ENCODE measurements around the gene NAT8L.

Gene NAT8L

DNA sequence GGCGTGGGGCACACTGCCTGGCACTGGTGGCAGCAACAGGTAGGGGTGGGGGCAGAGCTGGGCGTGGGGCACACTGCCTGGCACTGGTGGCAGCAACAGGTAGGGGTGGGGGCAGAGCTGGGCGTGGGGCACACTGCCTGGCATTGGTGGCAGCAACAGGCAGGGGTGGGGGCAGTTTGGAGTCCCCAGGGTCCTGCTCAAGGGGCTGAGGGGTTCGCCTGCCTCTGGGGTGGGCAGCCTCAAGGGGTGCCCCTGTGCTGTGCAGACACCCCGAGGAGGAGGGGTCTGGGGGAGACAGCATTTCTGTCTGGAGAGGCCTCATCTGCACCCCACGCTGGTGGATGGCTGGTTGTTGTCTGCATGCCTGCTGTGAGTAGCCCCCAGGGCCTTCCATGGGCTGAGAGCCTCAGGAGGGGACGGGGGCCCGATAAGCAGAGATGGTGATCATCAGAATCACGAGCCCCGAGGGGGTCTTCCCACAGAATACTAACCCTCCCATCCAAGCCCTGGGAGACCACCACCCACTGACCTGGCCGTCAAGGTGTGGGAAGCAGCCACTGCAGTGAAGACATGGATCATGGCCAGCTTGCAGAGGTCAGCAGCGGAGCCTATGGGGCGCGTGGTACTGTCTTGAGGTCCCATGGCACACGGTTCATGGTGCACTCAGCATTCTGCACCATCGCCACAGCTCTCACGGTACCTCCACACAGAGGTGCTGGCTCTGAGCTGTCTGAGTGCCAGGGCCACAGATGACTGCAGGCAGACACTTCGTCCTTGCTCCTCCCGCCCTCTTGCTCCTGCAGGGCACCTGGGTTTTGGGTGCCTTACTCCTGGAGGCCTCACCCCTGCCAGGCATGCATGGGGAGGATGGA lies 21.5 kb downstream of the NAT8L start:
- Histone ChIP-seq H3K18ac (ENCODE audit: low read depth in 1 of 2, low read length in 2 of 2) (no peak overlapping the region), H2BK120ac (ENCODE audit: low read depth, low read length) (no peak overlapping the region), H4K91ac (ENCODE audit: low read length) (no peak overlapping the region), H3K79me1 (replicated peaks; ENCODE audit: low read length, poor library complexity, severe bottlenecking) (no peaks in the 10 kb centered on the region), H3K4me1 (ENCODE audit: control insufficient read depth, insufficient read depth, low read depth, low read length) (no peaks in the 10 kb centered on the region), H2AFZ (ENCODE audit: low read depth, low read length) (no peak overlapping the region), H3K23ac (ENCODE audit: low read length in 2 of 2) (no peak overlapping the region), H2AK5ac (ENCODE audit: low read length, severe bottlenecking) (no peak overlapping the region), H2BK12ac (ENCODE audit: low read length in 2 of 2) (no peak overlapping the region), H3K14ac (ENCODE audit: low read length in 2 of 2) (no peak overlapping the region), H3K4ac (ENCODE audit: low read depth in 1 of 2, low read length in 2 of 2) (no peak overlapping the region), H3K27me3 (ENCODE audit: control insufficient read depth in 1 of 2, insufficient read depth in 1 of 2, low read length in 2 of 2) (peaks cover 0 to 4% of the 10 kb centered on the region in 2 experiments), H2BK5ac (ENCODE audit: low read depth, low read length, poor library complexity, severe bottlenecking) (no peak overlapping the region), H3K4me3 (ENCODE audit: insufficient read depth in 1 of 2, low read depth in 1 of 2, low read length in 2 of 2) (no peak overlapping the region), H3K27ac (ENCODE audit: low read length, poor library complexity, severe bottlenecking) (no peak overlapping the region), H3K4me2 (ENCODE audit: low read length, poor library complexity, severe bottlenecking) (no peak overlapping the region), H3K36me3 (ENCODE audit: control insufficient read depth in 1 of 2, insufficient read depth in 2 of 2, low read depth in 1 of 2, low read length in 2 of 2) (peaks cover 0 to 4% of the 10 kb centered on the region in 2 experiments), H3K9me3 (ENCODE audit: control insufficient read depth, low read length) (no peaks in the 10 kb centered on the region), H3K9ac (ENCODE audit: low read length) (no peak overlapping the region), H2BK15ac (ENCODE audit: low read depth, poor library complexity, severe bottlenecking) (peak overlapping the region; percentile 2), H4K8ac (ENCODE audit: low read length) (no peak overlapping the region)
- DNase-seq = no peak
- 82% methylated on average over 19 of the region's 19 CpGs for WGBS

DNA sequence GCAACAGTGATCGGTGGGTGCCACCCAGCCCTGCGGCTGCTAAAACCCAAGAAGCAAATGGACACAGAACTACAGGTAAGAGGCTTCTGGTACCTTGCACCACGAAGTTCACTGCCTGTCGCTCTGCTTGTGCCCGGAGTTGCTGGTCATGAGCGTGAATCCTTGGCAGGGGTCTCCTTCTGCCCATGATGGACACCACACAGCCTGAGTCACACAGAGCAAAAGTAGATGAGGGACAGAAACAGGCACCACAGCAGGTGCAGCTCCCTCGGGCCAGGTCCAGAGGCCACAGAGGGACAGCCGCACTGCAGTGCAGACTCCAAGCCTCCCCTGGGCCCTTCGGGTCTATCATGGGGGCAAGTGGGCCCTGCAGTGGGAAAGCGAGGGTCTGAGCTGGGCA lies 22.4 kb downstream of the NAT8L start:
- 89% methylated on average over 10 of the region's 10 CpGs for WGBS
- Histone ChIP-seq H3K36me3 (ENCODE audit: control insufficient read depth in 1 of 2, insufficient read depth in 2 of 2, low read depth in 1 of 2, low read length in 2 of 2) (peaks cover 0 to 4% of the 10 kb centered on the region in 2 experiments), H2BK15ac (ENCODE audit: low read depth, poor library complexity, severe bottlenecking) (no peak overlapping the region), H3K4ac (ENCODE audit: low read depth in 1 of 2, low read length in 2 of 2) (no peak overlapping the region), H3K14ac (ENCODE audit: low read length in 2 of 2) (no peak overlapping the region), H2BK5ac (ENCODE audit: low read depth, low read length, poor library complexity, severe bottlenecking) (no peak overlapping the region), H2BK120ac (ENCODE audit: low read depth, low read length) (no peak overlapping the region), H4K91ac (ENCODE audit: low read length) (no peak overlapping the region), H3K27me3 (ENCODE audit: control insufficient read depth in 1 of 2, insufficient read depth in 1 of 2, low read length in 2 of 2) (peaks cover 0 to 4% of the 10 kb centered on the region in 2 experiments), H3K4me3 (ENCODE audit: insufficient read depth in 1 of 2, low read depth in 1 of 2, low read length in 2 of 2) (no peak overlapping the region), H3K18ac (ENCODE audit: low read depth in 1 of 2, low read length in 2 of 2) (no peak overlapping the region), H3K9me3 (ENCODE audit: control insufficient read depth, low read length) (no peaks in the 10 kb centered on the region), H3K79me1 (replicated peaks; ENCODE audit: low read length, poor library complexity, severe bottlenecking) (no peaks in the 10 kb centered on the region), H4K8ac (ENCODE audit: low read length) (no peak overlapping the region), H3K4me1 (ENCODE audit: control insufficient read depth, insufficient read depth, low read depth, low read length) (no peaks in the 10 kb centered on the region), H2BK12ac (ENCODE audit: low read length in 2 of 2) (no peak overlapping the region), H2AFZ (ENCODE audit: low read depth, low read length) (no peak overlapping the region), H3K9ac (ENCODE audit: low read length) (no peak overlapping the region), H3K4me2 (ENCODE audit: low read length, poor library complexity, severe bottlenecking) (no peak overlapping the region), H3K23ac (ENCODE audit: low read length in 2 of 2) (no peak overlapping the region), H3K27ac (ENCODE audit: low read length, poor library complexity, severe bottlenecking) (no peak overlapping the region), H2AK5ac (ENCODE audit: low read length, severe bottlenecking) (no peak overlapping the region)
- no peak for DNase-seq

DNA sequence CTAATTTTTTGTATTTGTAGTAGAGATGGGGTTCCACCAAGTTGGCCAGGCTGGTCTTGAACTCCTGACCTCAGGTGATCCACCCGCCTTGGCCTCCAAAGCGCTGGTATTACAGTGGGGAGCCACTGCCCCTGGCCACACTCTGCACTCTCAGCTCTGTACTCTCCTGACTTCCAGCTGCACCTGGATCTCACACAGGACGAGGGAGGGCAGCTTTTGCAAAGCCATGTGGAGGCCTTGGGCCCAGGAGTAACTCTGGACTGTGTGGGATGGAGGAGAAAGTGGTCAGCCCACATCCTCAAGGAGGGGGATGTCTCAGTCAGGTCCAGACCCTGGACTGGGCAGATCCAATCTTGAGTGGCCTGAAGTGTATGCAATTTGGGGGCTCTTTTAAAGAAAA lies 23.0 kb downstream of the NAT8L start:
- Histone ChIP-seq H2BK12ac (ENCODE audit: low read length in 2 of 2) (no peak overlapping the region), H2BK5ac (ENCODE audit: low read depth, low read length, poor library complexity, severe bottlenecking) (no peak overlapping the region), H3K9ac (ENCODE audit: low read length) (no peak overlapping the region), H3K4ac (ENCODE audit: low read depth in 1 of 2, low read length in 2 of 2) (no peak overlapping the region), H3K18ac (ENCODE audit: low read depth in 1 of 2, low read length in 2 of 2) (no peak overlapping the region), H3K79me1 (replicated peaks; ENCODE audit: low read length, poor library complexity, severe bottlenecking) (no peaks in the 10 kb centered on the region), H2BK15ac (ENCODE audit: low read depth, poor library complexity, severe bottlenecking) (no peak overlapping the region), H4K8ac (ENCODE audit: low read length) (no peak overlapping the region), H4K91ac (ENCODE audit: low read length) (peak overlapping the region; percentile 18), H2BK120ac (ENCODE audit: low read depth, low read length) (no peak overlapping the region), H3K4me2 (ENCODE audit: low read length, poor library complexity, severe bottlenecking) (no peak overlapping the region), H3K36me3 (ENCODE audit: control insufficient read depth in 1 of 2, insufficient read depth in 2 of 2, low read depth in 1 of 2, low read length in 2 of 2) (peaks cover 0 to 4% of the 10 kb centered on the region in 2 experiments), H3K9me3 (ENCODE audit: control insufficient read depth, low read length) (no peaks in the 10 kb centered on the region), H2AFZ (ENCODE audit: low read depth, low read length) (no peak overlapping the region), H3K14ac (ENCODE audit: low read length in 2 of 2) (no peak overlapping the region), H3K4me1 (ENCODE audit: control insufficient read depth, insufficient read depth, low read depth, low read length) (no peaks in the 10 kb centered on the region), H3K27ac (ENCODE audit: low read length, poor library complexity, severe bottlenecking) (no peak overlapping the region), H3K23ac (ENCODE audit: low read length in 2 of 2) (no peak overlapping the region), H3K4me3 (ENCODE audit: insufficient read depth in 1 of 2, low read depth in 1 of 2, low read length in 2 of 2) (no peak overlapping the region), H3K27me3 (ENCODE audit: control insufficient read depth in 1 of 2, insufficient read depth in 1 of 2, low read length in 2 of 2) (peaks cover 0 to 4% of the 10 kb centered on the region in 2 experiments), H2AK5ac (ENCODE audit: low read length, severe bottlenecking) (no peak overlapping the region)
- WGBS = 77% methylated on average over 2 of the region's 3 CpGs
- no peak for DNase-seq

DNA sequence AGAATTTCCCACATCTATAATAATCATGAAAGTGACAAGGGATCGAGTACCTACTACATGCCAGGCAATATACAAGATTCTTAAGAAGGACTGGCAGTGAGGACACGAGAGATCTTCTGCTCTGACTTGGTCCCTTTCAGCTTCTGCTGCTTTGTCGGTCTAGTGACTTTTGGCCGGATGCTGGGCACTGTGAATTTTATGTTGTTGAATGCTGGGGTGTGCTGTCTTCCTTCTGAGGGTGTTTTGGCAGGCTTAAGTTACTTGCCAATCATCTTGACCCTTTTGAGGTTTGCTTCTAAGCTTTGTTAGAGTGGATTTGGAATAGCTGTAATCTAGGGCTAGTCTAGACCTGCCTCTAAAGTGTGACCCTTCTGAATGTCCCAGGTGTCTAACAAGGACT lies 23.5 kb downstream of the NAT8L start:
- H3K9ac ChIP-seq (ENCODE audit: low read length) = no peak overlapping the region
- peaks cover 0 to 4% of the 10 kb centered on the region in 2 experiments for H3K27me3 ChIP-seq (ENCODE audit: control insufficient read depth in 1 of 2, insufficient read depth in 1 of 2, low read length in 2 of 2)
- no peak overlapping the region for H2BK15ac ChIP-seq (ENCODE audit: low read depth, poor library complexity, severe bottlenecking)
- H2AFZ ChIP-seq (ENCODE audit: low read depth, low read length) = no peak overlapping the region
- H2BK120ac ChIP-seq (ENCODE audit: low read depth, low read length) = no peak overlapping the region
- no peak overlapping the region for H3K27ac ChIP-seq (ENCODE audit: low read length, poor library complexity, severe bottlenecking)
- no peak overlapping the region for H3K18ac ChIP-seq (ENCODE audit: low read depth in 1 of 2, low read length in 2 of 2)
- 84% methylated on average over 4 of the region's 4 CpGs for WGBS
- H2AK5ac ChIP-seq (ENCODE audit: low read length, severe bottlenecking) = no peak overlapping the region
- no peaks in the 10 kb centered on the region for H3K4me1 ChIP-seq (ENCODE audit: control insufficient read depth, insufficient read depth, low read depth, low read length)
- peaks cover 0 to 4% of the 10 kb centered on the region in 2 experiments for H3K36me3 ChIP-seq (ENCODE audit: control insufficient read depth in 1 of 2, insufficient read depth in 2 of 2, low read depth in 1 of 2, low read length in 2 of 2)
- H4K91ac ChIP-seq (ENCODE audit: low read length) = no peak overlapping the region
- H3K4me2 ChIP-seq (ENCODE audit: low read length, poor library complexity, severe bottlenecking) = no peak overlapping the region
- no peak for DNase-seq
- H3K14ac ChIP-seq (ENCODE audit: low read length in 2 of 2) = no peak overlapping the region
- H2BK5ac ChIP-seq (ENCODE audit: low read depth, low read length, poor library complexity, severe bottlenecking) = no peak overlapping the region
- H2BK12ac ChIP-seq (ENCODE audit: low read length in 2 of 2) = no peak overlapping the region
- H3K4ac ChIP-seq (ENCODE audit: low read depth in 1 of 2, low read length in 2 of 2) = no peak overlapping the region
- H4K8ac ChIP-seq (ENCODE audit: low read length) = no peak overlapping the region
- H3K4me3 ChIP-seq (ENCODE audit: insufficient read depth in 1 of 2, low read depth in 1 of 2, low read length in 2 of 2) = no peak overlapping the region
- no peaks in the 10 kb centered on the region for H3K9me3 ChIP-seq (ENCODE audit: control insufficient read depth, low read length)
- H3K23ac ChIP-seq (ENCODE audit: low read length in 2 of 2) = no peak overlapping the region
- no peaks in the 10 kb centered on the region for H3K79me1 ChIP-seq (replicated peaks; ENCODE audit: low read length, poor library complexity, severe bottlenecking)
